IMR-90 (cell line): ENCODE measurements around the gene GHDC. TPM values are rescaled to one million over a fixed set of nuclear protein-coding genes. Genes with fewer than 3 reads are reported as not detected.

Experiments used
- ATAC-seq: fragments of 200-7000 bp; cut with Tn5 transposase; 2 replicates; pipeline ENCODE4 v1.9.1; 2020; ENCODE audit warnings: low read depth, mild to moderate bottlenecking, moderate library complexity
- BruUV-seq: library from RNA; stranded (reverse); fragments of 400-500 nt; replicated peaks from 2 replicates; lab custom pipeline; 2021; lab: Mats Ljungman, UMichigan
- CTCF ChIA-PET: fragments of 300-600 bp; formaldehyde crosslinking; extraction: SDS; loops from one replicate; lab custom pipeline; 2021; ENCODE audit warnings: antibody characterized with exemption; lab: Yijun Ruan, JAX
- POLR2A ChIA-PET: fragments of 300-600 bp; sonication (Branson Sonifier 250); formaldehyde crosslinking; loops from one replicate; lab custom pipeline; 2022; ENCODE audit warnings: antibody characterized with exemption; ENCODE audit not compliant: unreplicated experiment; lab: Charles Lee
- DNase-seq: peaks from one replicate; pipeline ENCODE4 v3.0.0; 2013
- H2AFZ ChIP-seq: replicated peaks from 2 replicates; pipeline ENCODE3; 2013; ENCODE audit warnings: low read length, mild to moderate bottlenecking; ENCODE audit not compliant: poor library complexity
- H2AK5ac ChIP-seq: 2 replicates; pipeline ENCODE4 v1.6.1; 2013; ENCODE audit warnings: low read depth, low read length, inconsistent platforms
- H2AK9ac ChIP-seq: replicated peaks from 2 replicates; pipeline ENCODE3; 2013; ENCODE audit warnings: mild to moderate bottlenecking, low read depth, low read length, moderate library complexity; ENCODE audit not compliant: poor library complexity
- H2BK120ac ChIP-seq: 2 replicates; pipeline ENCODE4 v1.6.1; 2013; ENCODE audit warnings: low read depth, low read length, inconsistent platforms
- H2BK15ac ChIP-seq: 3 replicates; pipeline ENCODE4 v1.6.1; 2013; ENCODE audit warnings: low read depth, low read length, inconsistent platforms
- H2BK20ac ChIP-seq: 2 replicates; pipeline ENCODE4 v1.6.1; 2013; ENCODE audit warnings: low read depth, mild to moderate bottlenecking, inconsistent platforms, low read length, moderate library complexity
- H2BK5ac ChIP-seq: 2 replicates; pipeline ENCODE4 v1.6.1; 2013; ENCODE audit warnings: mild to moderate bottlenecking, low read depth, low read length, inconsistent platforms; ENCODE audit not compliant: poor library complexity, severe bottlenecking
- H3K14ac ChIP-seq: replicated peaks from 2 replicates; pipeline ENCODE4 v1.6.1; 2013; ENCODE audit warnings: low read depth, low read length, inconsistent platforms
- H3K18ac ChIP-seq: 2 replicates; pipeline ENCODE4 v1.6.1; 2013; ENCODE audit warnings: low read depth, low read length, control low read depth
- H3K23ac ChIP-seq: 2 replicates; pipeline ENCODE4 v1.6.1; 2013; ENCODE audit warnings: low read depth, low read length, inconsistent platforms
- H3K27ac ChIP-seq: 2 replicates; pipeline ENCODE4 v1.5.1; 2013; ENCODE audit warnings: mild to moderate bottlenecking, control low read depth, low read length; ENCODE audit not compliant: insufficient read depth
- H3K27me3 ChIP-seq: 2 replicates; pipeline ENCODE4 v1.6.1; 2013; ENCODE audit warnings: low read length; ENCODE audit not compliant: control insufficient read depth, insufficient read depth
- H3K36me3 ChIP-seq: 2 replicates; pipeline ENCODE4 v1.6.1; 2013; ENCODE audit warnings: low read length, mixed read lengths; ENCODE audit not compliant: control insufficient read depth, insufficient read depth
- H3K4ac ChIP-seq: 2 replicates; pipeline ENCODE4 v1.6.1; 2013; ENCODE audit warnings: low read depth, low read length, inconsistent platforms
- H3K4me1 ChIP-seq: 2 replicates; pipeline ENCODE4 v1.6.1; 2013; ENCODE audit warnings: low read length, mixed read lengths; ENCODE audit not compliant: control insufficient read depth, insufficient read depth
- H3K4me2 ChIP-seq: 2 replicates; pipeline ENCODE4 v1.6.1; 2013; ENCODE audit warnings: low read depth, mild to moderate bottlenecking, control low read depth, low read length, moderate library complexity
- H3K4me3 ChIP-seq: 2 replicates; pipeline ENCODE4 v1.5.1; 2013; ENCODE audit warnings: low read depth, mild to moderate bottlenecking, control low read depth, low read length, moderate library complexity; ENCODE audit not compliant: insufficient read depth
- H3K56ac ChIP-seq: 2 replicates; pipeline ENCODE4 v1.6.1; 2013; ENCODE audit warnings: low read length, inconsistent platforms; ENCODE audit not compliant: insufficient read depth; ENCODE audit errors: extremely low read depth
- H3K79me1 ChIP-seq, 2 experiments: 2 replicates each; pipeline ENCODE4 v1.6.1; 2013; ENCODE audit warnings: low read length in 2 of 2, inconsistent platforms in 1 of 2, low read depth in 1 of 2
- H3K9ac ChIP-seq: 2 replicates; pipeline ENCODE4 v1.6.1; 2013; ENCODE audit warnings: low read depth, low read length, control low read depth
- H3K9me1 ChIP-seq: 2 replicates; pipeline ENCODE4 v1.6.1; 2013; ENCODE audit warnings: low read length, inconsistent platforms; ENCODE audit not compliant: insufficient read depth
- H3K9me3 ChIP-seq: 2 replicates; pipeline ENCODE4 v1.6.1; 2013; ENCODE audit warnings: low read length; ENCODE audit not compliant: control insufficient read depth, insufficient read depth
- H4K20me1 ChIP-seq: 2 replicates; pipeline ENCODE4 v1.6.1; 2013; ENCODE audit warnings: low read length, inconsistent platforms; ENCODE audit not compliant: insufficient read depth
- H4K5ac ChIP-seq: 2 replicates; pipeline ENCODE4 v1.6.1; 2013; ENCODE audit warnings: mild to moderate bottlenecking, low read depth, low read length, control low read depth
- H4K8ac ChIP-seq, 2 experiments: 2 replicates each; pipeline ENCODE4 v1.6.1; 2013; ENCODE audit warnings: low read depth in 2 of 2, low read length in 2 of 2, control low read depth in 1 of 2, inconsistent platforms in 1 of 2
- H4K91ac ChIP-seq: 2 replicates; pipeline ENCODE4 v1.6.1; 2013; ENCODE audit warnings: low read depth, low read length, inconsistent platforms; ENCODE audit not compliant: insufficient read depth
- BHLHE40 ChIP-seq: fragments of 150-350 bp; IDR thresholded peaks from 2 replicates; pipeline ENCODE4 v1.6.1; 2016; ENCODE audit warnings: mild to moderate bottlenecking, low read depth, low read length
- CEBPB ChIP-seq: IDR thresholded peaks from 2 replicates; pipeline ENCODE4 v1.6.1; 2012; ENCODE audit warnings: low read depth, low read length, improper control_type of control experiment
- CHD1 ChIP-seq: IDR thresholded peaks from 2 replicates; pipeline ENCODE4 v1.6.1; 2012; ENCODE audit warnings: low read depth, low read length, improper control_type of control experiment
- CTCF ChIP-seq: conservative IDR thresholded peaks from 2 replicates; pipeline ENCODE4 v1.5.1; 2012; ENCODE audit warnings: mild to moderate bottlenecking, low read depth, low read length, improper control_type of control experiment
- ELK1 ChIP-seq: fragments of 150-350 bp; IDR thresholded peaks from 2 replicates; pipeline ENCODE4 v1.6.1; 2016; ENCODE audit warnings: low read depth, mild to moderate bottlenecking, low read length, moderate library complexity, borderline replicate concordance
- FOS ChIP-seq: fragments of 150-350 bp; IDR thresholded peaks from 2 replicates; pipeline ENCODE4 v1.6.1; 2016; ENCODE audit warnings: low read depth, low read length
- MAFK ChIP-seq: IDR thresholded peaks from 2 replicates; pipeline ENCODE4 v1.6.1; 2012; ENCODE audit warnings: low read depth, low read length, improper control_type of control experiment
- MAZ ChIP-seq: IDR thresholded peaks from 2 replicates; pipeline ENCODE4 v1.6.1; 2012; ENCODE audit warnings: low read depth, mild to moderate bottlenecking, low read length, improper control_type of control experiment, moderate library complexity, borderline replicate concordance
- MXI1 ChIP-seq: IDR thresholded peaks from 2 replicates; pipeline ENCODE4 v1.6.1; 2012; ENCODE audit warnings: low read depth, mild to moderate bottlenecking, low read length, moderate library complexity, borderline replicate concordance
- NFE2L2 ChIP-seq: fragments of 150-350 bp; IDR thresholded peaks from 2 replicates; pipeline ENCODE4 v1.6.1; 2016; ENCODE audit warnings: low read depth, mild to moderate bottlenecking, low read length
- POLR2A ChIP-seq: IDR thresholded peaks from 2 replicates; pipeline ENCODE4 v1.6.1; 2012; ENCODE audit warnings: mild to moderate bottlenecking, low read depth, low read length
- RAD21 ChIP-seq: IDR thresholded peaks from 2 replicates; pipeline ENCODE4 v1.6.1; 2012; ENCODE audit warnings: low read length, improper control_type of control experiment
- RCOR1 ChIP-seq: IDR thresholded peaks from 2 replicates; pipeline ENCODE4 v1.6.1; 2012; ENCODE audit warnings: mild to moderate bottlenecking, low read length, improper control_type of control experiment; ENCODE audit not compliant: insufficient replicate concordance
- RFX5 ChIP-seq: IDR thresholded peaks from 2 replicates; pipeline ENCODE4 v1.8.0; 2012; ENCODE audit warnings: low read depth, mild to moderate bottlenecking, low read length, moderate library complexity
- SMC3 ChIP-seq: fragments of 150-350 bp; IDR thresholded peaks from 2 replicates; pipeline ENCODE4 v1.6.1; 2016; ENCODE audit warnings: low read depth, mild to moderate bottlenecking, antibody characterized with exemption, low read length, moderate library complexity
- USF2 ChIP-seq: fragments of 150-350 bp; IDR thresholded peaks from 2 replicates; pipeline ENCODE4 v1.6.1; 2017; ENCODE audit warnings: mild to moderate bottlenecking, antibody characterized with exemption, low read length, low read depth
- WGBS, 2 experiments: methylation state at CpG; one replicate each; pipeline versions ENCODE4 v1.1.5 to v1.1.7; 2013; ENCODE audit warnings: missing lambda C conversion rate in 2 of 2; ENCODE audit not compliant: insufficient read length in 1 of 2; ENCODE audit errors: extremely low coverage in 2 of 2; 5-methylcytosine and 5-hydroxymethylcytosine counted together
- dilution Hi-C: fragments of 300-500 bp; cut with HindIII; formaldehyde crosslinking; loops from one replicate; pipeline ENCODE4 v1.14.3; 2018; ENCODE audit warnings: low sequenced_read_pairs; ENCODE audit not compliant: unreplicated experiment
- in situ Hi-C: fragments of 300-500 bp; cut with MboI; formaldehyde crosslinking; loops from 3 replicates; pipeline ENCODE4 v1.14.3; 2019; ENCODE audit warnings: low sequenced_read_pairs, inconsistent platforms, mixed read lengths
- intact Hi-C: fragments of 100-400 bp; cut with micrococcal nuclease; formaldehyde crosslinking; loops from 2 replicates; pipeline ENCODE4 v1.10.0; 2022
- polyA plus RNA-seq, 3 experiments: library from polyadenylated mRNA; depleted of rRNA; stranded (reverse); fragments of >200 nt; gene quantifications; 2 replicates each; pipeline ENCODE4 v1.2.3, GENCODE V29; 2012; ENCODE audit warnings: low replicate concordance in 1 of 3
- total RNA-seq: library from RNA; depleted of rRNA; stranded (reverse); fragments of >200 nt; gene quantifications from 2 replicates; pipeline ENCODE4 v1.2.3, GENCODE V29; 2012

Gene GHDC
- total and polyA plus RNA-seq, 2 of the 4 experiments (the other 2 are of a cell fraction), result 5.2 to 8.1 TPM

GRCh38 chr17:42159796-42160530 lies 34.3 kb downstream of the GHDC start:
- ATAC-seq, result no peak
- Histone ChIP-seq H2BK15ac (no peak overlapping the region), H2AK5ac (no peak overlapping the region), H2BK5ac (no peak overlapping the region), H3K79me1 (peaks cover 0 to 9% of the 10 kb centered on the region in 2 experiments; a peak in 2 of 4 replicates), H3K14ac (no peak overlapping the region), H3K18ac (no peak overlapping the region), H3K9me3 (no peaks in the 10 kb centered on the region), H3K36me3 (no peaks in the 10 kb centered on the region), H3K27ac (no peak overlapping the region), H4K91ac (no peak overlapping the region), H3K9ac (no peak overlapping the region), H4K5ac (no peak overlapping the region), H2AFZ (peak overlapping the region; percentile 11), H4K8ac (no peak overlapping the region), H2AK9ac (no peak overlapping the region), H3K56ac (no peak overlapping the region), H3K23ac (no peak overlapping the region), H3K4ac (no peak overlapping the region), H3K4me3 (no peak overlapping the region), H3K9me1 (0 out of 2 replicates have a peak, but pooled peaks cover 6% of the 10 kb centered on the region), H2BK120ac (no peak overlapping the region), H3K4me2 (no peak overlapping the region), H3K4me1 (no peaks in the 10 kb centered on the region; the same call in 1 of the 2 replicates), H3K27me3 (no peaks in the 10 kb centered on the region), H4K20me1 (no peaks in the 10 kb centered on the region), H2BK20ac (no peak overlapping the region)
- 14% methylated on average over 1 of the region's 14 CpGs; no CpG with 5 or more reads in 1 of the 2 experiments for WGBS, 2 experiments
- TF ChIP-seq NFE2L2 (no peak), RFX5 (no peak), CEBPB (no peak), MAZ (no peak), CHD1 (no peak), MXI1 (no peak), MAFK (no peak), POLR2A (no peak), USF2 (no peak), BHLHE40 (no peak), ELK1 (no peak), RCOR1 (no peak), FOS (no peak), SMC3 (no peak), RAD21 (no peak), CTCF (no peak)
- DNase-seq, result no peak
- ChIA-PET CTCF (no interaction called here), POLR2A (no interaction called here)
- dilution Hi-C loops, result no loop called here
- no TSS peak for BruUV-seq
- in situ Hi-C loops, result no loop called here
- intact Hi-C loops, result no loop called here
